Tibial nerve (tissue), 4 donors: Measurements from ENCODE around the gene TCF19. TPM values are rescaled to one million over a fixed set of nuclear protein-coding genes. Genes with fewer than 3 reads are reported as not detected.
"Not testable (repeated sequence)": the region's sequence is repeated elsewhere in the genome, so short reads cannot be mapped to it uniquely, and the experiment has no call there.

ENCODE experiments used
- DNase-seq, 2 donors: peaks; one replicate each; pipeline ENCODE4 v3.0.0-alpha.2; 2019; ENCODE audit warnings: low spot score in 2 of 2
- H3K27ac ChIP-seq, 4 donors: fragments of 200-600 bp; sonication (generic) in 3 of 4; one replicate each; pipeline ENCODE4 v1.5.1; 2017 to 2019; ENCODE audit warnings: mild to moderate bottlenecking in 1 of 4
- H3K27me3 ChIP-seq, 2 donors: fragments of 200-600 bp; sonication (generic) in 1 of 2; one replicate each; pipeline versions ENCODE4 v1.5.1 to v1.6.0; 2017 to 2019
- H3K36me3 ChIP-seq, 3 donors: fragments of 200-600 bp; sonication (generic); one replicate each; pipeline ENCODE4 v1.5.1; 2018 to 2019
- H3K4me1 ChIP-seq, 4 donors: fragments of 200-600 bp; sonication (generic) in 3 of 4; one replicate each; pipeline ENCODE4 v1.5.1; 2017 to 2019
- H3K4me3 ChIP-seq, 4 donors: fragments of 200-600 bp; sonication (generic) in 3 of 4; one replicate each; pipeline ENCODE4 v1.5.1; 2017 to 2019; ENCODE audit warnings: mild to moderate bottlenecking in 1 of 4, moderate library complexity in 1 of 4
- H3K9me3 ChIP-seq, 4 donors: fragments of 200-600 bp; sonication (generic) in 3 of 4; one replicate each; pipeline ENCODE4 v1.5.1; 2017 to 2019
- CTCF ChIP-seq, 5 experiments: fragments of 200-600 bp in 3 of 5; fragments of 450-650 bp in 2 of 5; sonication (generic) in 3 of 5; IDR thresholded peaks; one replicate each; pipeline ENCODE4 v1.5.1; 2016 to 2019; ENCODE audit warnings: antibody characterized with exemption in 5 of 5, mild to moderate bottlenecking in 3 of 5, moderate library complexity in 2 of 5
- EP300 ChIP-seq, 2 donors: sonication (generic); formaldehyde crosslinking; IDR thresholded peaks; one replicate each; pipeline ENCODE4 v1.6.1; 2017; ENCODE audit warnings: antibody characterized with exemption in 2 of 2, mild to moderate bottlenecking in 1 of 2
- POLR2A ChIP-seq, 2 donors: fragments of 450-650 bp; IDR thresholded peaks; one replicate each; pipeline ENCODE4 v1.6.1; 2017; ENCODE audit warnings: antibody characterized with exemption in 2 of 2, mild to moderate bottlenecking in 2 of 2, moderate library complexity in 2 of 2
- WGBS, 2 donors: methylation state at CpG; one replicate each; pipeline ENCODE4 v1.1.5; 2018; 5-methylcytosine and 5-hydroxymethylcytosine counted together
- total RNA-seq, 4 donors: library from RNA; depleted of rRNA; stranded (reverse); fragments of >200 nt; gene quantifications; one replicate each; pipeline ENCODE4 v1.1.0, GENCODE V29; 2016

Gene TCF19
- total RNA-seq, 4 donors from 2014 or later = 1.2 to 4.6 (median 4.0) TPM

- Histone ChIP-seq H3K4me1 (no peaks in the 10 kb centered on the region), H3K36me3 (no peaks in the 10 kb centered on the region), H3K4me3 (no peak overlapping the region), H3K27me3 (no peaks in the 10 kb centered on the region), H3K27ac (no peak overlapping the region), H3K9me3 (no peaks in the 10 kb centered on the region)
- TF ChIP-seq POLR2A (IDR thresholded peaks at IDR 0.05) (no peak), CTCF (IDR thresholded peaks at IDR 0.05) (no peak), EP300 (IDR thresholded peaks at IDR 0.05) (no peak)
- no peak for DNase-seq
- WGBS, 2 donors = 72% methylated on average over 10 of the region's 10 CpGs
Observed at GRCh38 chr6:31169123-31169857, 10.9 kb downstream of the TCF19 start.

GRCh38 chr6:31169858-31170599 is 11.6 kb downstream of the TCF19 start:
- H3K27ac ChIP-seq, DNase-seq, H3K4me1 ChIP-seq, H3K27me3 ChIP-seq, H3K36me3 ChIP-seq, H3K9me3 ChIP-seq, H3K4me3 ChIP-seq: not testable (repeated sequence)
- WGBS, 2 donors = 53 to 60% methylated on average over 17 to 23 of the region's 23 CpGs

DNA sequence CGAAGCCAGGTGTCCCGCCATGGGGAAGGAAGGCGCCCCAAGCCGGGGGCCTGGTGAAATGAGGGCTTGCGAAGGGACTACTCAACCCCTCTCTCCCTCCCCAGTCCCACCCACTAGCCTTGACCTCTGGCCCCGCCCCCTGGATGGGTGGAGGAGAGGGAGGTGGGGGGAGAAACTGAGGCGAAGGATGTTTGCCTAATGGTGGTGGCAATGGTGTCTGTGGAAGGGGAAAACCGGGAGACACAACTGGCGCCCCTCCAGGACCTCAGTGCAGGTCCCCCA is 12.2 kb downstream of the TCF19 start, which contains the start of gene POU5F1:
Gene POU5F1, minus strand, starts transcription at position 83 of the 282 bp plus-strand sequence. Its CDS starts 62 bp downstream, at position 21.
- no peaks in the 10 kb centered on the region for H3K9me3 ChIP-seq
- no peak for TF ChIP-seq EP300 (IDR thresholded peaks at IDR 0.05)
- TF ChIP-seq CTCF (IDR thresholded peaks at IDR 0.05) = no peak
- no peak for TF ChIP-seq POLR2A (IDR thresholded peaks at IDR 0.05)
- WGBS, 2 donors = 50 to 57% methylated on average over 7 to 9 of the region's 9 CpGs
- no peak within 1 kb of the TSS for H3K27ac ChIP-seq
- H3K36me3 ChIP-seq = no peaks in the 10 kb centered on the region
- H3K27me3 ChIP-seq = no peaks in the 10 kb centered on the region
- no peaks in the 10 kb centered on the region for H3K4me1 ChIP-seq
- H3K4me3 ChIP-seq = no peak within 1 kb of the TSS
- DNase-seq = no peak

GRCh38 chr6:31170987-31171671 is 12.7 kb downstream of the TCF19 start:
- no peaks in the 10 kb centered on the region for H3K9me3 ChIP-seq
- H3K4me3 ChIP-seq = no peak overlapping the region
- H3K27ac ChIP-seq = no peak overlapping the region
- no peaks in the 10 kb centered on the region for H3K4me1 ChIP-seq
- TF ChIP-seq POLR2A (IDR thresholded peaks at IDR 0.05) (no peak), EP300 (IDR thresholded peaks at IDR 0.05) (no peak), CTCF (IDR thresholded peaks at IDR 0.05) (no peak)
- H3K36me3 ChIP-seq = no peaks in the 10 kb centered on the region
- no peaks in the 10 kb centered on the region for H3K27me3 ChIP-seq
- DNase-seq = no peak
- WGBS, 2 donors = 82 to 85% methylated on average over 10 of the region's 10 CpGs

DNA sequence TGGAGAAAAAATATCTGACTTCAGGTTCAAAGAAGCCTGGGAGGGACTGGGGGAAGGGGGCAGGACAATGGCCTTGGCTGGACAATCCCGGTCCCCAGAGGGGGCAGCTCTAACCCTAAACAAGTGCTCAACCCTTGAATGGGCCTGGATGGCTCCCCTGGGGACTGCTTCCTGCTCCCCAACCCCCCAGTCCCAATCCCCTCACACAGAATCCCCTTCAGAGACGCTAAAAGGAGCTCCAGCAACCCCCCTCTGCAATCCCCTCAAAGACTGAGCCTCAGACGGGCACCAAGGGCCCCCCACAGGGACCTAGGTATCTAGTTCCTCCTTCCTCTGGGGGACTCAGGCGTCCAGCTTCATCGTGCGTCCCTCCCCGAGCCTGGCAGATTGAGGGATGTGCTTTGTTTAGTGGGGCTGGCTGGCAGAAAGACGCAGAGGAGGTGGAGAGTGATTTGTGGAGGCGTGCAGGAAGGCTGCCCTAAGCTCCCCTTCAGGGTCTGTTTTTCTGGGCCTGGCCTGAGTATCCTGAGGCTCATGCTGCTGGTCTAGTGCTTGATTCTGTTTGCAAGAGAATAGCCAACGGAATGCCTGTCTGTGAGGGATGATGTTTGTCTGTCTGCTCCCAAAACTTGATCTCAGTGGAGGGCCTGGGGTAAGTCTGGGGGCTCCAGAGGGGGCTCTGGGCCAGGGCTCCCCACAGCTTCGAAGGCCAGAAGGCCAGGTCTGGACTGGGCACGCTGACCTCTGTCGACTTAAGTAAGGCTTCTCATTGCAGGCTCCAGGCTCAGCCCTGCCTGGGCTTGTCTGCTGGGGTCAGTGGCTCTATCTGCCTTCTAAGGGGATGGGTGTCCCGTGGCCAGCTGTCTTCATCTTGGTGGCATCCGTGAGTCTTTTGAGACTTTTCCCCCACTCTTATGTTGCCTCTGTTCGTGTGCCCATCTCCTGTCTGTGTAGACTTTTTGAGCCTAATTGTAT is 13.8 kb downstream of the TCF19 start:
- H3K36me3 ChIP-seq = no peaks in the 10 kb centered on the region
- H3K27ac ChIP-seq = no peak overlapping the region
- no peaks in the 10 kb centered on the region for H3K4me1 ChIP-seq
- no peak overlapping the region for H3K4me3 ChIP-seq
- no peaks in the 10 kb centered on the region for H3K9me3 ChIP-seq
- no peaks in the 10 kb centered on the region for H3K27me3 ChIP-seq
- DNase-seq = no peak
- WGBS, 2 donors = 55 to 58% methylated on average over 15 of the region's 16 CpGs
- TF ChIP-seq EP300 (IDR thresholded peaks at IDR 0.05) = no peak
- TF ChIP-seq POLR2A (IDR thresholded peaks at IDR 0.05) = no peak
- no peak for TF ChIP-seq CTCF (IDR thresholded peaks at IDR 0.05)
